Right renal cortex interstitium (tissue), 3 donors: Measurements from ENCODE around the gene WDR5B. TPM values are rescaled to one million over a fixed set of nuclear protein-coding genes. Genes with fewer than 3 reads are reported as not detected.
"Not testable (repeated sequence)": the region's sequence is repeated elsewhere in the genome, so short reads cannot be mapped to it uniquely, and the experiment has no call there.

Experiments
- DNase-seq, 3 donors: peaks; one replicate each; pipeline ENCODE4 v3.0.0-alpha.2; 2013; ENCODE audit warnings: low read depth in 3 of 3, low spot score in 2 of 3
- polyA plus RNA-seq, 3 donors: library from polyadenylated mRNA; unstranded; fragments of 120-200 nt; gene quantifications; one replicate each; pipeline ENCODE4 v1.2.1, GENCODE V29; 2013; ENCODE audit not compliant: insufficient read length in 3 of 3

The WDR5B gene
- polyA plus RNA-seq, 3 donors = 10.8 to 12.2 (median 10.8) TPM

- no peak for DNase-seq
Observed at GRCh38 chr3:122374034-122374433, 41.8 kb downstream of the WDR5B start.

GRCh38 chr3:122366379-122366749 is 49.5 kb downstream of the WDR5B start:
- DNase-seq = no peak

- not testable (repeated sequence) for DNase-seq
Observed at GRCh38 chr3:122365582-122366378, 50.1 kb downstream of the WDR5B start.

- DNase-seq = no peak
Observed at GRCh38 chr3:122365073-122365472, 50.8 kb downstream of the WDR5B start.

GRCh38 chr3:122364490-122364889 is 51.4 kb downstream of the WDR5B start:
- DNase-seq = no peak

Other genes with a start within 250 kb of the WDR5B start
- gene CASR, start 232.4 kb downstream of the WDR5B start, polyA plus RNA-seq = 10 to 100 TPM; 21.2 to 27.1 (median 24.8) TPM
- 1 to 10 TPM in 1 of 3 donors, under 1 TPM in 2; 0.37 to 1.2 (median 0.93) TPM for gene CSTA, start 90.8 kb downstream of the WDR5B start, polyA plus RNA-seq
- 10 to 100 TPM; 54.5 to 59.4 (median 58.0) TPM for gene MIX23, start 32.8 kb downstream of the WDR5B start, polyA plus RNA-seq
- 10 to 100 TPM; 81.7 to 86.4 (median 85.7) TPM for gene FAM162A, start 31.9 kb downstream of the WDR5B start, polyA plus RNA-seq
- gene KPNA1, start 98.9 kb upstream of the WDR5B start, polyA plus RNA-seq = 10 to 100 TPM; 47.2 to 51.6 (median 51.1) TPM
- 10 to 100 TPM; 16.9 to 18.3 (median 17.2) TPM for gene PARP9, start 148.2 kb upstream of the WDR5B start, polyA plus RNA-seq
- gene DTX3L, start 148.3 kb upstream of the WDR5B start, polyA plus RNA-seq = 10 to 100 TPM; 14.3 to 14.8 (median 14.6) TPM
- under 1 TPM; 0.11 to 0.25 (median 0.14) TPM for gene PARP15, start 161.6 kb upstream of the WDR5B start, polyA plus RNA-seq